SKM-1 (cell line): ENCODE results near the gene SLC43A2.

Experiments used
- DNase-seq: peaks from one replicate; lab custom pipeline; 2025; ENCODE audit not compliant: unreplicated experiment; lab: John Stamatoyannopoulos, UW

Gene SLC43A2

GRCh38 chr17:1624650-1625049 is 4.0 kb downstream of the SLC43A2 start:
- DNase-seq, result no peak

GRCh38 chr17:1623057-1623630 is 5.5 kb downstream of the SLC43A2 start:
- no peak for DNase-seq

GRCh38 chr17:1621273-1621954 is 7.2 kb downstream of the SLC43A2 start:
- DNase-seq, result no peak

- DNase-seq, result no peak
Measured at GRCh38 chr17:1620486-1620885, 8.1 kb downstream of the SLC43A2 start.

GRCh38 chr17:1617620-1618174 is 10.9 kb downstream of the SLC43A2 start:
- DNase-seq, result no peak

GRCh38 chr17:1616101-1616500 is 12.5 kb downstream of the SLC43A2 start:
- no peak for DNase-seq

- DNase-seq, result no peak
Measured at GRCh38 chr17:1612400-1612799, 16.2 kb downstream of the SLC43A2 start.

- DNase-seq, result no peak
Measured at GRCh38 chr17:1611715-1612114, 16.9 kb downstream of the SLC43A2 start.

- DNase-seq, result no peak
Measured at GRCh38 chr17:1608676-1609075, 20.0 kb downstream of the SLC43A2 start.

- no peak for DNase-seq
Measured at GRCh38 chr17:1607971-1608320, 20.7 kb downstream of the SLC43A2 start.

GRCh38 chr17:1606352-1606985 is 22.2 kb downstream of the SLC43A2 start:
- DNase-seq, result no peak

GRCh38 chr17:1605681-1606351 is 22.8 kb downstream of the SLC43A2 start:
- DNase-seq, result no peak

GRCh38 chr17:1604831-1605528 is 23.7 kb downstream of the SLC43A2 start:
- no peak for DNase-seq

GRCh38 chr17:1601571-1601970 is 27.1 kb downstream of the SLC43A2 start:
- no peak for DNase-seq

GRCh38 chr17:1598399-1599095 is 30.1 kb downstream of the SLC43A2 start:
- no peak for DNase-seq

- no peak for DNase-seq
Measured at GRCh38 chr17:1597861-1598342, 30.7 kb downstream of the SLC43A2 start.

- DNase-seq, result no peak
Measured at GRCh38 chr17:1593630-1593931, 35.1 kb downstream of the SLC43A2 start.

GRCh38 chr17:1592751-1593629 is 35.6 kb downstream of the SLC43A2 start:
- DNase-seq, result no peak

- DNase-seq, result no peak
Measured at GRCh38 chr17:1591474-1592090, 37.1 kb downstream of the SLC43A2 start.
